GM12892 (cell line): ENCODE results near the gene CPZ.
A peak's percentile ranks its signal among the peaks of the same experiment; 100 is the strongest.

Source experiments
- DNase-seq: peaks from one replicate; pipeline ENCODE4 v3.0.0; 2011; ENCODE audit not compliant: insufficient read length
- FAIRE-seq: peaks from 2 replicates; lab custom pipeline; 2011; peaks lifted over from hg19 to GRCh38; lab: Jason Lieb, UNC
- POLR2A ChIP-seq: IDR thresholded peaks from 2 replicates; pipeline ENCODE4 v1.6.1; 2011; ENCODE audit warnings: low read depth, low read length, control low read depth
- POLR2AphosphoS5 ChIP-seq: IDR thresholded peaks from 2 replicates; pipeline ENCODE4 v1.6.1; 2011; ENCODE audit warnings: low read depth, low read length, control low read depth
- TAF1 ChIP-seq: IDR thresholded peaks from 2 replicates; pipeline ENCODE4 v1.6.1; 2011; ENCODE audit warnings: low read depth, mild to moderate bottlenecking, control low read depth, low read length, borderline replicate concordance

Gene CPZ

GRCh38 chr4:8593264-8594096, 915 bp downstream of the CPZ start:
- FAIRE-seq (no peak), DNase-seq (no peak)
- TF ChIP-seq POLR2A (no peak), POLR2AphosphoS5 (no peak), TAF1 (no peak)

- DNase-seq, result peak; percentile 69
- FAIRE-seq, result peak; percentile 5
- TF ChIP-seq TAF1, result no peak
- TF ChIP-seq POLR2A, result no peak
- no peak for TF ChIP-seq POLR2AphosphoS5
Measured at GRCh38 chr4:8594097-8595038, 1.8 kb downstream of the CPZ start.

- TF ChIP-seq POLR2AphosphoS5 (no peak), TAF1 (no peak), POLR2A (no peak)
- no peak for DNase-seq
- FAIRE-seq, result no peak
Measured at GRCh38 chr4:8595237-8596087, 2.9 kb downstream of the CPZ start.

- FAIRE-seq (no peak), DNase-seq (no peak)
- TF ChIP-seq POLR2A, result no peak
- TF ChIP-seq TAF1, result no peak
Measured at GRCh38 chr4:8596891-8597290, 4.3 kb downstream of the CPZ start.

GRCh38 chr4:8597319-8597718, 4.8 kb downstream of the CPZ start:
- DNase-seq, result no peak
- FAIRE-seq, result no peak
- TF ChIP-seq POLR2AphosphoS5 (no peak), POLR2A (no peak), TAF1 (no peak)

- TF ChIP-seq POLR2A (no peak), POLR2AphosphoS5 (no peak), TAF1 (no peak)
- DNase-seq (no peak), FAIRE-seq (no peak)
Measured at GRCh38 chr4:8597791-8598190, 5.2 kb downstream of the CPZ start.

- no peak for FAIRE-seq
- DNase-seq, result no peak
Measured at GRCh38 chr4:8598391-8599090, 6.0 kb downstream of the CPZ start.

GRCh38 chr4:8599091-8599460, 6.5 kb downstream of the CPZ start:
- no peak for TF ChIP-seq POLR2A
- no peak for TF ChIP-seq POLR2AphosphoS5
- TF ChIP-seq TAF1, result no peak
- DNase-seq (no peak), FAIRE-seq (no peak)

More at GRCh38 chr4:8598391-8599090, 6.0 kb downstream of the CPZ start:
- TF ChIP-seq POLR2A, result no peak
- no peak for TF ChIP-seq POLR2AphosphoS5
- TF ChIP-seq TAF1, result no peak

GRCh38 chr4:8599657-8600056, 7.1 kb downstream of the CPZ start:
- FAIRE-seq (no peak), DNase-seq (no peak)
- TF ChIP-seq TAF1 (no peak), POLR2AphosphoS5 (no peak), POLR2A (no peak)

- FAIRE-seq (no peak), DNase-seq (no peak)
- TF ChIP-seq TAF1 (no peak), POLR2A (no peak)
Measured at GRCh38 chr4:8600266-8600665, 7.7 kb downstream of the CPZ start.

- no peak for DNase-seq
- no peak for FAIRE-seq
- TF ChIP-seq TAF1 (no peak), POLR2AphosphoS5 (no peak), POLR2A (no peak)
Measured at GRCh38 chr4:8600686-8601085, 8.1 kb downstream of the CPZ start.

GRCh38 chr4:8601086-8601485, 8.5 kb downstream of the CPZ start:
- no peak for DNase-seq
- FAIRE-seq, result no peak
- TF ChIP-seq POLR2A, result no peak
- no peak for TF ChIP-seq POLR2AphosphoS5
- no peak for TF ChIP-seq TAF1

- DNase-seq, result no peak
- no peak for FAIRE-seq
- TF ChIP-seq POLR2A (no peak), TAF1 (no peak), POLR2AphosphoS5 (no peak)
Measured at GRCh38 chr4:8601556-8601955, 9.0 kb downstream of the CPZ start.
